HepG2 (cell line): ENCODE data around the gene NAA25. TPM values are rescaled to one million over a fixed set of nuclear protein-coding genes. Genes with fewer than 3 reads are reported as not detected.

Experiments used
- AHR ChIP-seq: IDR thresholded peaks from 2 replicates; pipeline ENCODE4 v1.6.1; 2018; ENCODE audit warnings: missing genetic modification reagents, missing compliant biosample characterization
- CCDC6 ChIP-seq: sonication (generic); formaldehyde crosslinking; IDR thresholded peaks from 2 replicates; pipeline ENCODE4 v1.8.1; 2022; ENCODE audit warnings: mild to moderate bottlenecking, missing genetic modification reagents, moderate library complexity
- DPF2 ChIP-seq: sonication (generic); formaldehyde crosslinking; IDR thresholded peaks from 2 replicates; pipeline ENCODE4 v1.4.0; 2020; ENCODE audit warnings: mild to moderate bottlenecking, low read depth, missing genetic modification reagents, borderline replicate concordance
- FOXC1 ChIP-seq: sonication (generic); formaldehyde crosslinking; IDR thresholded peaks from 2 replicates; pipeline ENCODE4 v1.8.0; 2022; ENCODE audit warnings: mild to moderate bottlenecking, missing genetic modification reagents, borderline replicate concordance
- FOXK2 ChIP-seq: fragments of 450-650 bp; IDR thresholded peaks from 2 replicates; pipeline ENCODE4 v1.6.1; 2016
- KAT8 ChIP-seq: IDR thresholded peaks from 2 replicates; pipeline ENCODE4 v1.6.1; 2016; ENCODE audit warnings: missing genetic modification reagents, missing compliant biosample characterization
- KDM5A ChIP-seq: fragments of 200-600 bp; sonication (generic); IDR thresholded peaks from 2 replicates; pipeline ENCODE4 v1.7.0; 2018; ENCODE audit warnings: antibody characterized with exemption, mild to moderate bottlenecking, low read length, borderline replicate concordance
- KLF9 ChIP-seq: IDR thresholded peaks from 2 replicates; pipeline ENCODE4 v1.6.1; 2016; ENCODE audit warnings: low read depth
- KMT2B ChIP-seq: IDR thresholded peaks from 2 replicates; pipeline ENCODE4 v1.6.1; 2016; ENCODE audit warnings: missing genetic modification reagents, missing compliant biosample characterization
- NBN ChIP-seq: fragments of 450-650 bp; conservative IDR thresholded peaks from 2 replicates; pipeline ENCODE4 v1.6.1; 2017
- NFE2L1 ChIP-seq: sonication (generic); formaldehyde crosslinking; IDR thresholded peaks from 2 replicates; pipeline ENCODE4 v1.4.0; 2020; ENCODE audit warnings: missing genetic modification reagents, mild to moderate bottlenecking, borderline replicate concordance
- RORA ChIP-seq: sonication (generic); formaldehyde crosslinking; IDR thresholded peaks from 2 replicates; pipeline ENCODE4 v1.5.0; 2020; ENCODE audit warnings: mild to moderate bottlenecking, missing genetic modification reagents, moderate library complexity
- TFDP1 ChIP-seq: IDR thresholded peaks from 2 replicates; pipeline ENCODE4 v1.6.1; 2016; ENCODE audit warnings: missing compliant biosample characterization, missing genetic modification reagents, borderline replicate concordance
- TFDP2 ChIP-seq: sonication (generic); formaldehyde crosslinking; IDR thresholded peaks from 2 replicates; pipeline ENCODE4 v1.4.0; 2020; ENCODE audit warnings: missing genetic modification reagents
- ZBTB4 ChIP-seq: sonication (generic); formaldehyde crosslinking; IDR thresholded peaks from 2 replicates; pipeline ENCODE4 v1.4.0; 2020; ENCODE audit warnings: missing genetic modification reagents, mild to moderate bottlenecking, borderline replicate concordance
- ZKSCAN1 ChIP-seq: fragments of 150-350 bp; IDR thresholded peaks from 2 replicates; pipeline ENCODE4 v1.6.1; 2014; ENCODE audit warnings: low read length
- ZKSCAN5 ChIP-seq: sonication (generic); formaldehyde crosslinking; IDR thresholded peaks from 2 replicates; pipeline ENCODE4 v1.5.1; 2020; ENCODE audit warnings: mild to moderate bottlenecking, missing genetic modification reagents
- ZNF101 ChIP-seq: sonication (generic); formaldehyde crosslinking; IDR thresholded peaks from 2 replicates; pipeline ENCODE4 v1.4.0; 2020; ENCODE audit warnings: mild to moderate bottlenecking, low read depth, missing genetic modification reagents, borderline replicate concordance
- ZNF121 ChIP-seq: sonication (generic); formaldehyde crosslinking; IDR thresholded peaks from 2 replicates; pipeline ENCODE4 v1.5.0; 2020; ENCODE audit warnings: mild to moderate bottlenecking, missing genetic modification reagents
- ZNF225 ChIP-seq: sonication (generic); formaldehyde crosslinking; IDR thresholded peaks from 2 replicates; pipeline ENCODE4 v1.4.0; 2020; ENCODE audit warnings: mild to moderate bottlenecking, missing genetic modification reagents
- ZNF546 ChIP-seq: sonication (generic); formaldehyde crosslinking; conservative IDR thresholded peaks from 2 replicates; pipeline ENCODE4 v1.8.1; 2023; ENCODE audit warnings: mild to moderate bottlenecking, missing genetic modification reagents
- ZNF570 ChIP-seq: sonication (generic); formaldehyde crosslinking; IDR thresholded peaks from 2 replicates; pipeline ENCODE4 v1.4.0; 2020; ENCODE audit warnings: mild to moderate bottlenecking, missing genetic modification reagents, borderline replicate concordance
- ZNF652 ChIP-seq: IDR thresholded peaks from 2 replicates; pipeline ENCODE4 v1.6.1; 2016; ENCODE audit warnings: low read depth, borderline replicate concordance
- ZNF674 ChIP-seq: sonication (generic); formaldehyde crosslinking; IDR thresholded peaks from 2 replicates; pipeline ENCODE4 v1.5.0; 2020; ENCODE audit warnings: low read depth, mild to moderate bottlenecking, missing genetic modification reagents
- ZNF747 ChIP-seq: sonication (generic); formaldehyde crosslinking; IDR thresholded peaks from 2 replicates; pipeline ENCODE4 v1.8.1; 2023; ENCODE audit warnings: missing genetic modification reagents, mild to moderate bottlenecking, borderline replicate concordance
- ZNF850 ChIP-seq: sonication (generic); formaldehyde crosslinking; conservative IDR thresholded peaks from 2 replicates; pipeline ENCODE4 v1.9.0; 2021; ENCODE audit warnings: mild to moderate bottlenecking, missing genetic modification reagents
- ZSCAN12 ChIP-seq: sonication (generic); formaldehyde crosslinking; IDR thresholded peaks from 2 replicates; pipeline ENCODE4 v1.9.0; 2021; ENCODE audit warnings: mild to moderate bottlenecking, missing genetic modification reagents
- polyA plus RNA-seq, 8 experiments: library from polyadenylated mRNA; depleted of rRNA in 3 of 8; stranded (reverse) in 7 of 8; unstranded in 1 of 8; fragments of >200 nt; fragmentation: Illumina TruSeq in 4 of 8; extraction: Trizol in 4 of 8; gene quantifications; 2 replicates each; pipeline versions ENCODE4 v1.2.1 to v1.2.3, GENCODE V29; 2011 to 2016; ENCODE audit warnings: low read depth in 4 of 8, missing spikeins in 1 of 8, mixed read lengths in 1 of 8; ENCODE audit not compliant: insufficient read depth in 1 of 8
- total RNA-seq, 5 experiments: library from RNA; depleted of rRNA; stranded (reverse); fragments of >200 nt; fragmentation: Illumina TruSeq; extraction: Trizol; gene quantifications; 2 replicates each; pipeline ENCODE4 v1.2.3, GENCODE V29; 2016; ENCODE audit warnings: low read depth in 1 of 5

Gene NAA25
- total and polyA plus RNA-seq, 2 of the 13 experiments (the other 11 are each of a cell fraction or from before 2014, with no cell fraction given), result 11.4 to 32.0 TPM

- TF ChIP-seq AHR (CRISPR knock-in tag) (no peak), ZSCAN12 (CRISPR knock-in tag) (0 out of 2 replicates have a peak, but pooled peaks have one; percentile 51), ZKSCAN5 (CRISPR knock-in tag) (no peak), FOXK2 (no peak), ZNF121 (CRISPR knock-in tag) (no peak), TFDP2 (CRISPR knock-in tag) (peak; percentile 36; the same call in 1 of the 2 replicates), KMT2B (CRISPR knock-in tag) (peak; percentile 54; the same call in 1 of the 2 replicates), KLF9 (CRISPR knock-in tag) (peak; percentile 32; the same call in 1 of the 2 replicates), ZNF652 (CRISPR knock-in tag) (no peak), NFE2L1 (CRISPR knock-in tag) (no peak), NBN (no peak), ZNF747 (CRISPR knock-in tag) (no peak), ZNF225 (CRISPR knock-in tag) (no peak), ZNF674 (CRISPR knock-in tag) (no peak), CCDC6 (no peak), DPF2 (CRISPR knock-in tag) (no peak), KAT8 (CRISPR knock-in tag) (peak; percentile 61; the same call in 1 of the 2 replicates), TFDP1 (peak; percentile 21; the same call in 1 of the 2 replicates), FOXC1 (peak; percentile 25; the same call in 1 of the 2 replicates), ZNF570 (CRISPR knock-in tag) (no peak), ZNF850 (CRISPR knock-in tag) (no peak), ZNF546 (CRISPR knock-in tag) (no peak), ZKSCAN1 (no peak), RORA (CRISPR knock-in tag) (no peak), ZBTB4 (CRISPR knock-in tag) (no peak), KDM5A (no peak), ZNF101 (no peak)
Observed at GRCh38 chr12:112116232-112117060, 7.9 kb upstream of the NAA25 start (continued).
